Lung microvascular endothelial cell (primary cell): ENCODE measurements around the gene ZNF232. TPM values are rescaled to one million over a fixed set of nuclear protein-coding genes. Genes with fewer than 3 reads are reported as not detected.
"Not testable (repeated sequence)": the region's sequence is repeated elsewhere in the genome, so short reads cannot be mapped to it uniquely, and the experiment has no call there.

Experiments
- DNase-seq, 2 donors: peaks; one replicate each; pipeline versions ENCODE4 v3.0.0 to v3.0.0-alpha.2; 2010; ENCODE audit warnings: low read depth in 2 of 2
- total RNA-seq: library from RNA; depleted of rRNA; stranded (reverse); fragments of >200 nt; gene quantifications from 2 replicates; pipeline ENCODE4 v1.2.1, GENCODE V29; 2014

Gene ZNF232
- total RNA-seq, 1 donor from 2014 or later, result 4.6 TPM

- not testable (repeated sequence) for DNase-seq
Measured at GRCh38 chr17:5130261-5130660, 18.6 kb upstream of the ZNF232 start.

- DNase-seq, result not testable (repeated sequence)
Measured at GRCh38 chr17:5129770-5130169, 18.1 kb upstream of the ZNF232 start.

DNA sequence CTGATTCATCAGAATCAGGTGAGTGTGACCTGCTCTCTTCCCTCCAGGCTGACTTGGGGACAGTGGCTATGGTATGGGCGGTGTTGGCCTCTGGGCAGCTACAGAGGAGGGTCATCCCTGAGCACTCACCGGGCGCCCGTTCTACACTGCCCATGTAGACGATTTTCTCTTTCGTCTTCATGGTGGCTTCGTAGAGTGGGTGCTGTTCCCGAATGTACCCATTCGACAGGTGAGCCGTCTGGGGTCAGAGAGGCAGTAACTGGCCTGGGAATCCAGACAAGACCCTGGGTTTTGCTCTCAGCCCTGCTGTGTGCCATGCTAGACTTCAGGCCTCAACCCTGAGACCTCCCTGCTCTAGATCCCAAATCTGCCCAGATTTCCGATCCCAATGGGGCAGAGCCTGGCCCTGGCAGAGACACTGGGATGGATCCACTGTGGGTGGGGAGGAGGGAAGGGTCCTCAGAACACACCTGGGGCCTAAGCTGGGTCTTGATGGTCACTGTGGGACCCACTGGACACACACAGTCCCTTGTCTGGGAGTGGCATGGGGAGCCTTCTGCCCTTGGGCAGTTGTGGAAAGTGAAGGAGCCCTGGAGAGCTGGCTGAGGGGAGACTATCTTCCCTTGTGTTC lies 17.3 kb upstream of the ZNF232 start:
- DNase-seq, result no peak

- DNase-seq, result not testable (repeated sequence)
Measured at GRCh38 chr17:5128387-5128786, 16.7 kb upstream of the ZNF232 start.

- DNase-seq, result no peak
Measured at GRCh38 chr17:5127910-5128309, 16.2 kb upstream of the ZNF232 start.

DNA sequence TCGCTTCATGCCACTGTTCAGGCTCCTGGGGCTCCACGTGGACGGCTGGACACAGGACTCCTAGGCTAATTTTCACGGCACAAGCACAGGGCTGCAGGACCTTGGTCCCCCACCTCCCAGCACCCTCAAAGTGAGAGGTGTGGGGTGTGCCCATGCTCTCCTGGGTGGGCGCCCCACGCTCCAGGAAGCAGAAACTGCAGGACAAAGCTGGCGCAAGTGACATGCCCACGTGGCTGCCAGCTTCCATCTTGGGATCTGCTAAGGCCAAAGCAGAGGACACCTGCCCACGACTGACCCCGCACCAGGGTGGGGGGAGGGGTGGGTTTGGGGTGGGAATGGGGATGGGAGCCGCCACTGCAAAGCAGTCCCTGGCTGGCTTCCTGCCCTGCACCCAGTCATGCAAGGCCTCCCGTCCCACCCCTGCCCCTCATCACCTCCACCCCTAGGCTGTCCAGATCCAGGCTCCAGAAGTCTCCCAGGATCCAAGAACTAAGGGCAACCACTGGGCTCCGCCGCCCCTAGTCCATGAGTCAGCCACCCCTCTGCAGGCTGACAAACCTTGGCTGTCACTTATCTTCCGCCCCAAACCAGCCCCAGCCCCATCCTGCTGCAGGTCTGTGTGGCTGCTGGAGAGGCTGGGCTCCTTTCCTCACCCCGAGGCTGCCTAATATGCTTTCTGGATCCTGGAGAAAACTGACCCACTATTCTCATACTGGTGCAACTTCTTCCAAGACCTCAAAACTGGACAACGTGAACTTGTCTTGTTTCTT lies 15.2 kb upstream of the ZNF232 start:
- DNase-seq, result no peak

GRCh38 chr17:5124896-5125295 lies 13.2 kb upstream of the ZNF232 start:
- not testable (repeated sequence) for DNase-seq

DNA sequence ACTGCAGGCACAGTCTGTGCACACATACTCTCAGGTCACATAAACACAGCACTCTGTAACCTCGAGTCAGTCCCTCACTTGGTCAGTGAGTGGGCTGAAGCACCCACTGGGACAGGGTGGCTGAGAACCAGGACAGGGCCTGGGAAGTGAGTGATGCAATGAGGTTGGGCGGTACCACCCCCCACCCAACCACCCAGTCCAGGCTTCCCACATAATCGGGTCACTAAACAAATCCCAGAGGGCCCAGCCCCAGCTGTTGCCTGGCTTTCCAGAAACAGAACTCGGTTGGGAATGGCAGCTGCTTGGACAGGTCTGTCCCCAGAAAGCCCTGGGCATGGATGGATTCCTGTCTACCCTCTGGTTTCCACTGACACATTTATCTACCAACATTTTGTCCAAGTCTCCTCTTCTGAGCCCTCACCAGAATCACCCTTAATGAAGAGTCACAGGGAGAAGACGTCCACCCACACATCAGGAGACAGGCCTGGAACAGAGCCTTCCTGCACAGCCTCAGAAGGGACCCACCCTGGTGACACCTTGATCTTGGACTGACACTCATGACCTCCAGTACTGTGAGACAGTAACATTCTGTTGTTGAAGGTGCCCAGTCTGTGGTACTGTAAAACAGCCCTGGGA lies 12.6 kb upstream of the ZNF232 start:
- not testable (repeated sequence) for DNase-seq

- no peak for DNase-seq
Measured at GRCh38 chr17:5123343-5124124, 11.9 kb upstream of the ZNF232 start.

GRCh38 chr17:5122586-5123342 lies 11.1 kb upstream of the ZNF232 start:
- no peak for DNase-seq

DNA sequence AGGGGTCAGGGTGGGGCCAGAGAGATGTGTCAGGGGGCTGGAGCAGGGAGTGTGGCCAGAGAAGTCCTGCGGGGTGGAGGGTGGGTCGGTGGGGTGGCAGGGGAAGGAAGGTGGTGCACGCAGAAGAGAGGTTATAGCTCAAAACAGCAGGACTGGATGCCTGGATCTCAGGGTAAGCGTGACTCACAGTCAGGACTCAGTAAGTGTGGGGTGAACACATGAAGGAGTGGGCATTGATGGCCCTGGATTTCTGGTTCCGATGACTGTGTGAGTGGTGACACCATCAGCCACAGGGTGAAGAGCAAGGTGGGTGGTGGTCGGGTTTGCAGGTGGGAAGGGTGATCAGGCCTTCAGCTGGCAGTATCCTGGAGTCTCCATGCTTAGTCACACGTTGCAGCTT lies 10.4 kb upstream of the ZNF232 start:
- not testable (repeated sequence) for DNase-seq

DNA sequence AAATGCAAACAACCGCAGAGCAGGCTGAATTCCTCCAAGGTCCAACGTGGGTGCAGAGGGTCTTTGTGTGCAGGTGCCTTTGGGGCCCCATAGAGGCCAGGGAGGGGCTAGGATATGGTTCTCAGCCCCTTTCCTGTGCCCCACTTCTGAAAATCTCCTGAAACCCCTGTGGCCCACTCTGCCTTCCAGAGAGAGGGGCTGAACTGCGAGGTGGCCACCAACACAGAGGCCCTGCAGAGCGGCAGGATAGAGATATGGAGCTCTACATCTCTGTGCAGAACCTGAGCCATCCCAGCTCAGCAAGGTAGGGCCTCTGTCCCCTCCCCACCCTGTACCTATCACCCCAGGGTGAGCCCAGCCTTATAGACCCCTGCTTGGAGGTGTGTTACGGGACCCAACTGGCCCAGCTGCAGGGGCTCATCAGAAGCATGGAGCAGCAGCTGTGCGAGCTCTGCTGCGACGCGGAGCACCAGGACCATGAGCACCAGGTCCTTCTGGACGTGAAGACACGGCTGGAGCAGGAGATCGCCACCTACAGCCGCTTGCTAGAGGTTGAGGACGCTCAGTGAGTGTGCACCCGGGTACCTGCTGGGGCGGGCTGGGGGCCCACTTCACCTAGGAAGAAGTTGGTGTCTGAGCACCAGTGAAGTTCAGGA lies 9.6 kb upstream of the ZNF232 start:
- no peak for DNase-seq

- not testable (repeated sequence) for DNase-seq
Measured at GRCh38 chr17:5120436-5121185, 8.9 kb upstream of the ZNF232 start.

DNA sequence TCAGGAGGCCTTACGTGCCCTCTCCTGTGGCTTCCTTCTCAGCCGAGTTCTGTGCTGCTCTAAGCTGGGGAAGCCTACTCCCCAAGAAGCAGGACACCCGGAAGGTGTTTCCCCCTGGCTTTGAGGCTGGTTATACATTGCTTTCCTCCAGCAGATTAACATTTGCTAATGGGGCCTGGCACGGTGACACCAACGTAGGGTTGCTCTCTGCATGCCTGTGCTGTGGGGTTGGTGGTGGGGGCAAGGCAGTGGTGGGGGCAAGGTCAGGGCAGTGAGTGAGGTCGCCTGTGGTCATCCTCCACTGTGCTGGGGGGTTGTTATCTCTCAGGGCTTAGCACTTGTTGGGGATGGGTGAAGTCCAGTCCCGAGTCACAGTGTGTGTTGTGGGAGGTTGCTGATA lies 8.4 kb upstream of the ZNF232 start:
- DNase-seq, result no peak

- DNase-seq, result no peak
Measured at GRCh38 chr17:5118219-5118618, 6.5 kb upstream of the ZNF232 start.

DNA sequence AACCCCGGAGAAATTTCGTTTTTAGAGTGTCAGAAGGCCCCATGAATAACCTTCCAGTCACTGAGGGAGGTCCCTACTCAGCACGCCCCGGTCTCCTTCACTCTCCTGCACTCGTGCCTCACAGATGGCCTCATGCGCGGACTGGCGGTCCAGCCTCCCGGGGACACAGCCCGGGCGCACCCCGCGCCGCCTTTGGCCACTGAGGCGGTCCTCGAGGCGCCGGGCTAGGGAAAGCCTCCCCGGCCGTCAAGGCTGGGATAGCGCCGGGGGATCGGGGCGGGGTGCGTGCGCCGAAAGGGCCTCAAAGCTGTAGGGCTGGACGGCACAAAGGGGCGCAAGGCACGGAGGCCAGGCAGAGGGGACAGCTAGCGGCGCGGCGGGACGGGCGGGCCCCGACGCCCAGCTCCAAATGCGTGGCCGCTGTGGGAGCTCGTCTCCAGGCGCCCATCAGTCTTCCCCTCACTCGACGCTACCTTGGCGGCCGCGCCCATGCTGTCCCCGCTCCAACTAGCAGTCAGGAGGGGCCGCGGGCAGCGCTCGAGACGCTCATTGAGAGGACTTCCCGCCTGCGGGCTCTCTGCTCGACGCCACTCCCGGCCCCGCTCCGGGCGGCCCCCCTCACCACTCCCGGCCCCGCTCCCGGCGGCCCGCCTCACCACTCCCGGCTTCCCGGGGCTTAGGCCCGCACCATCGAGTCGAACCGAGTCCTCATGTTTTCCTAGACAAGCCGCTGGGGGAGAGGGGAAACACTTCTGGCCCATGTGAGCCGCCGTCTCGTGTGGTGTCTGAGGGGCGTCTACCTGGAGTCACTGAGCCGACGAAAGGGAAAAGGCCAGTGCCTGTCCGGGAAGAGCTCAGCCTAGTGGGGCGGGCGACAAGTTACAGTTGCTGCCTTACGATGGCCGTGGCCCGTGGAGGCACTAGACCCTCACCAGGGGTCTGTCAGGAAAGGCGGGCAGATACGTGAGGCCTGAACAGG lies 4.3 kb upstream of the ZNF232 start, which contains the start of gene USP6:
Gene USP6, plus strand, starts transcription at position 360 of the 979 bp plus-strand sequence. CDS start 14,336 bp downstream, outside the sequence.
- DNase-seq, result no peak

- no peak for DNase-seq
Measured at GRCh38 chr17:5110816-5111215, 862 bp downstream of the ZNF232 start.

GRCh38 chr17:5100832-5101231 lies 10.8 kb downstream of the ZNF232 start:
- DNase-seq, result no peak
